ENCODE data around the gene CLIC6.

DNA sequence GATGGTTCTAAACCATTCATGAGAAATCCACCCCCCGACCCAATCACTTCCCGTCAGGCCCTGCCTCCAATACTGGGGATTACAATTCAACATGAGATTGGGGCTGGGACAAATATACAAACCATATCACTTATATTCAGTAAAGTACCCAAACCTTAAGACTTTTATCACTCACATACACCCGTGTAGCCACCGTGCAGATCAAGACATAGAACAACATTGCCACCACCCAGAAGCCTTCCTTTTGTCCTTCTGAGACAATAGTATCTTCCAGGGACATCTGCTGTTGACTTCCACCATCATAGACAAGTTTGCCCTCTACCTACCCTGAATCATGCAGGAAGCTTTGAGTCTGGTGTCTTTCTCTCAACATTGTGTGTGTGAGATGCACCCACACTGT is 37.5 kb downstream of the CLIC6 start:
- TF ChIP-seq, protein P1, sequence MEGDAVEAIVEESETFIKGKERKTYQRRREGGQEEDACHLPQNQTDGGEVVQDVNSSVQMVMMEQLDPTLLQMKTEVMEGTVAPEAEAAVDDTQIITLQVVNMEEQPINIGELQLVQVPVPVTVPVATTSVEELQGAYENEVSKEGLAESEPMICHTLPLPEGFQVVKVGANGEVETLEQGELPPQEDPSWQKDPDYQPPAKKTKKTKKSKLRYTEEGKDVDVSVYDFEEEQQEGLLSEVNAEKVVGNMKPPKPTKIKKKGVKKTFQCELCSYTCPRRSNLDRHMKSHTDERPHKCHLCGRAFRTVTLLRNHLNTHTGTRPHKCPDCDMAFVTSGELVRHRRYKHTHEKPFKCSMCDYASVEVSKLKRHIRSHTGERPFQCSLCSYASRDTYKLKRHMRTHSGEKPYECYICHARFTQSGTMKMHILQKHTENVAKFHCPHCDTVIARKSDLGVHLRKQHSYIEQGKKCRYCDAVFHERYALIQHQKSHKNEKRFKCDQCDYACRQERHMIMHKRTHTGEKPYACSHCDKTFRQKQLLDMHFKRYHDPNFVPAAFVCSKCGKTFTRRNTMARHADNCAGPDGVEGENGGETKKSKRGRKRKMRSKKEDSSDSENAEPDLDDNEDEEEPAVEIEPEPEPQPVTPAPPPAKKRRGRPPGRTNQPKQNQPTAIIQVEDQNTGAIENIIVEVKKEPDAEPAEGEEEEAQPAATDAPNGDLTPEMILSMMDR (IDR thresholded peaks at IDR 0.05), result no peak
- TF ChIP-seq ZFX (IDR thresholded peaks at IDR 0.05; ENCODE audit: borderline replicate concordance), result no peak
